ENCODE results near the gene GABRB1.
"Not testable (repeated sequence)": the region's sequence is repeated elsewhere in the genome, so short reads cannot be mapped to it uniquely, and the experiment has no call there.

GABRB1 gene

DNA sequence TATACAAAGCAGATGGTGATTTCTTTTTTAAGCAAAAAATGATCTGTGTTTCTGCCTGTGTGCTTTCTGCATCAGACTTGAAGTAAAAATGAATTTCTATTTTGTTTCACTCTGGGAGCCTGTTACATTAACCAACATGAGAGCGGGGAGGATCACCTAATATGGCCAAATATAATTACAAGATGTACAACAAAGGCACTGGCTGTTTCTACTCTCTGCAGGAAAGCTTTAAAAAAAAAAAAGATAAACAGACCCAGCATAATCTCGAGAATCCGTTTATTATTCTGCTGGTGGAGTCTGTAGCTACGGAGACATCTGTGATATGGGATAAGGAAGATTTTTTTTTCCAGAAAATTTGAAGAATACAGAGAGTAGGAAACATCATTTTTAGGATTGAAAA lies 328.5 kb downstream of the GABRB1 start:
- Histone ChIP-seq H3K27ac (ENCODE audit: insufficient read depth, low read length, poor library complexity, severe bottlenecking) (no peak overlapping the region), H3K9me3 (ENCODE audit: control insufficient read depth, low read length) (no peaks in the 10 kb centered on the region), H3K4me1 (ENCODE audit: control insufficient read depth, insufficient read depth, low read length, poor library complexity, severe bottlenecking) (no peaks in the 10 kb centered on the region), H3K27me3 (replicated peaks; ENCODE audit: control insufficient read depth, insufficient read depth, low read length, poor library complexity, severe bottlenecking) (no peaks in the 10 kb centered on the region), H3K4me3 (ENCODE audit: insufficient read depth, low read depth, low read length, poor library complexity, severe bottlenecking) (no peak overlapping the region), H3K36me3 (ENCODE audit: control insufficient read depth, insufficient read depth, low read length) (no peaks in the 10 kb centered on the region)
- DNase-seq: no peak

DNA sequence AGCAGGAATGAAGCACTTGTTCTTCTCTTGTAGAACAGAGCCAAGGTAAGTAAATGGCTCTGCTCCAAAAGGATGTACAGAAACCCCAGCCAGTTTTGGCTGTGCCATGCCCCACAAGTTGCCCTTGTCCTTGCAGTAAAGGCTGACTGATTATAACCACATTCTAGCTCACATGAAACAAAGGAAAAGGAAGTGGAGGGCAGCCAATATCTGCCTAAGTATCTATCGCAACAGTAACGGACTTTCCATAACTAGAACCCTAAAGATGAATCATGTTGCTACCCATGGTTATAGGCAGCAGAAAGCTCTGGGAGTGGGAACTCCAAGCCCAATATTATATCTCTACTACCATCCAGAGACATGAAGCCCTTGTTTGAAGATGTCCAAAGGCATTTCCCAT lies 336.4 kb downstream of the GABRB1 start:
- Histone ChIP-seq H3K9me3 (ENCODE audit: control insufficient read depth, low read length) (no peaks in the 10 kb centered on the region), H3K4me1 (ENCODE audit: control insufficient read depth, insufficient read depth, low read length, poor library complexity, severe bottlenecking) (no peaks in the 10 kb centered on the region), H3K27me3 (replicated peaks; ENCODE audit: control insufficient read depth, insufficient read depth, low read length, poor library complexity, severe bottlenecking) (peaks cover 6% of the 10 kb centered on the region), H3K36me3 (ENCODE audit: control insufficient read depth, insufficient read depth, low read length) (no peaks in the 10 kb centered on the region), H3K4me3 (ENCODE audit: insufficient read depth, low read depth, low read length, poor library complexity, severe bottlenecking) (no peak overlapping the region), H3K27ac (ENCODE audit: insufficient read depth, low read length, poor library complexity, severe bottlenecking) (no peak overlapping the region)
- DNase-seq: no peak

DNA sequence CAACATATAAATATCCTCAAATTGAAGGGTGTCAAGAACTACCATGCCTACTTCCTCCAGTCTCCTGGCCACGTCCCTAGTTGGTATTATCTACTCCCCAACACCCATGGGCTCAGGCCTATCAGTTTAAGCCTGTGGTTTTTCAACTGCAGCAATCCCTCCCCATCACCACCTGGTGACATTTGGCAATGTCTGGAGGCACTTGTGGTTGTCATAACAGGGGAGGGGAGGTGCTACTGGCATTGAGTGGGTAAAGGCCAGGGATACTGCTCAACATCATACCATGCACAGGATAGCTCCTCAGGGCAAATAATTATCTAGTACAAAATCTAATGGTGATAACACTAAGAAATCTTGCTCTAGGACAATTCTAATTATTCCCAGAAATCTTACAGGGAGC lies 336.8 kb downstream of the GABRB1 start:
- no peaks in the 10 kb centered on the region for H3K36me3 ChIP-seq (ENCODE audit: control insufficient read depth, insufficient read depth, low read length)
- no peak for DNase-seq
- peaks cover 6% of the 10 kb centered on the region for H3K27me3 ChIP-seq (replicated peaks; ENCODE audit: control insufficient read depth, insufficient read depth, low read length, poor library complexity, severe bottlenecking)
- H3K9me3 ChIP-seq (ENCODE audit: control insufficient read depth, low read length): no peaks in the 10 kb centered on the region
- H3K4me3 ChIP-seq (ENCODE audit: insufficient read depth, low read depth, low read length, poor library complexity, severe bottlenecking): no peak overlapping the region
- no peak overlapping the region for H3K27ac ChIP-seq (ENCODE audit: insufficient read depth, low read length, poor library complexity, severe bottlenecking)
- no peaks in the 10 kb centered on the region for H3K4me1 ChIP-seq (ENCODE audit: control insufficient read depth, insufficient read depth, low read length, poor library complexity, severe bottlenecking)

DNA sequence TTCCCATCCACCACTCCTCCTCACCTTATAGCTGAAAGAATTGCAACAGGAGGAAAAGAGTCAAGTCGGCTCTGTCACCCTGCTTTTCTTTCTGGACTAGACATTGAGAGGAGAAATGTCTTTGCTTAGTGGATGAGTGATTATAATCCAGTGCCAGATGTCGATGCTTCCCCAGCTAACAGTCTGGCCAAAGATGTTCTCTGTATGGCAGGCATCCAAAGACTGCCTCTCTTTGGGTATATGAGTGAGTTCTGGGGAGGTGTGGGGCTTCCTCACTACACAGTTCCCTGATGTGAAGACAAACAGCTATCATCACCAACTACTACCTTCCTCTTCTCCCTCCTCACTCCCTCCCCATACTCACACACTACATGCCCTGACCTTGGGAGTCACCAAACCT lies 341.2 kb downstream of the GABRB1 start:
- no peaks in the 10 kb centered on the region for H3K9me3 ChIP-seq (ENCODE audit: control insufficient read depth, low read length)
- H3K27ac ChIP-seq (ENCODE audit: insufficient read depth, low read length, poor library complexity, severe bottlenecking): no peak overlapping the region

DNA sequence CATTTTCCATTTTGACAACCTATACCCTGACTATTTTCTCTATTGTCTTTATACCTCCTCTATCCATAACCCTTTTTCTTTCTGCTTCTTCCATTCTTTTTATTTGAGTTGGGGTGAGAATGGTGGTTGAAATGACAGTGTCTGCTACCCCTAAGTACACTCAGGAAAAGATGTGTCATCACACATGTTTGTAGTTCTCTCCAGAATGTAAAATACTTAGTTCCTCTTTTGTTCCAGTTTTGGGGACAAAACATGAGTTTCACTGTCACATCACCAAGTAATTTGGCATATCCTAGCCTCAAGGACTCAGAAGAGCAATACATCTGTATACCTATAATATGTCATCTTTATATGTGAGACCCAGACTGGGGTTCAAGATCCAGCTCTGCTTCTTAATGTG lies 341.8 kb downstream of the GABRB1 start:
- Histone ChIP-seq H3K27me3 (replicated peaks; ENCODE audit: control insufficient read depth, insufficient read depth, low read length, poor library complexity, severe bottlenecking) (peaks cover 3% of the 10 kb centered on the region), H3K4me1 (ENCODE audit: control insufficient read depth, insufficient read depth, low read length, poor library complexity, severe bottlenecking) (no peaks in the 10 kb centered on the region)

More for the DNA sequence above, 341.2 kb downstream of the GABRB1 start:
- H3K4me1 ChIP-seq (ENCODE audit: control insufficient read depth, insufficient read depth, low read length, poor library complexity, severe bottlenecking): no peaks in the 10 kb centered on the region
- no peak for DNase-seq
- peaks cover 6% of the 10 kb centered on the region for H3K27me3 ChIP-seq (replicated peaks; ENCODE audit: control insufficient read depth, insufficient read depth, low read length, poor library complexity, severe bottlenecking)
- no peak overlapping the region for H3K4me3 ChIP-seq (ENCODE audit: insufficient read depth, low read depth, low read length, poor library complexity, severe bottlenecking)
- H3K36me3 ChIP-seq (ENCODE audit: control insufficient read depth, insufficient read depth, low read length): no peaks in the 10 kb centered on the region

DNA sequence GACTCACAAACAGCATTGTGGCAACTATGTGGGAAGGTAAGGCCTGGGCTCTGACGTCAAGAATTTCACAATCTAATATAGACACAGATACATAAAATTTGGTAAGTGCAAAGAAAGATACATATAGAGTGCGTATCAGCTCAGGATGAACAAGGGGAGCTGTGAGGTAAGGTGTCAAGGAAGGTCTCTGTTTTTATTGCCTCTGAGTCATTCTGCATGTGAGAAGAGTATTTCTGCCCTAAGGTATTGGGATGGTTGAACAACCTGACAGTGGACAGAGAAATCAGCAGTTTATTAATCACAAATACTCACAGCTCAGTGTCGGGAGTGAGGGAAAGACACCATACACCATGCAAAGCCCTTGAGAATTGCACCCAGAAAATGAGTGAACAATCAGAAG lies 342.3 kb downstream of the GABRB1 start:
- no peaks in the 10 kb centered on the region for H3K36me3 ChIP-seq (ENCODE audit: control insufficient read depth, insufficient read depth, low read length)
- no peak for DNase-seq
- no peaks in the 10 kb centered on the region for H3K4me1 ChIP-seq (ENCODE audit: control insufficient read depth, insufficient read depth, low read length, poor library complexity, severe bottlenecking)

More for the DNA sequence above, 341.8 kb downstream of the GABRB1 start:
- Histone ChIP-seq H3K9me3 (ENCODE audit: control insufficient read depth, low read length) (no peaks in the 10 kb centered on the region), H3K4me3 (ENCODE audit: insufficient read depth, low read depth, low read length, poor library complexity, severe bottlenecking) (no peak overlapping the region), H3K27ac (ENCODE audit: insufficient read depth, low read length, poor library complexity, severe bottlenecking) (no peak overlapping the region), H3K36me3 (ENCODE audit: control insufficient read depth, insufficient read depth, low read length) (no peaks in the 10 kb centered on the region)
- no peak for DNase-seq

DNA sequence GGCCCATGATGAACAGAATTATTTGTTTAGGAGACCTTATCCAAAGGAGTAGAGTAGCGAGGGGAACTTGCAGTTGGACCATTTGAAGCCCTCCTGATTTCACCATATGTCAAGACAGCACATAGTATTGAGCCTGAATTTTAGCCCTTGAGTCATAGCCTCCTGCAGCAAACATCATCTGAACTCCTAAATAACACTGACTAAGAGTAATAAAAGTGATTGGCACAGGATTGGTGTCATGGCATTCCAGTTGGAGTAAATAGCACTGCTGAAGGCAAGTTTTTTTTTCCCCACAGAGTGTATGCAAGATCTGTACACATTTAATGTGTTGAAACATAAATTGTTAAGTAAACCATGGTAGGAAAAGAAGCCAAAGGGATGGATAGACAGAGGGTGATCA lies 343.1 kb downstream of the GABRB1 start:
- Histone ChIP-seq H3K27ac (ENCODE audit: insufficient read depth, low read length, poor library complexity, severe bottlenecking) (no peak overlapping the region), H3K36me3 (ENCODE audit: control insufficient read depth, insufficient read depth, low read length) (no peaks in the 10 kb centered on the region), H3K4me3 (ENCODE audit: insufficient read depth, low read depth, low read length, poor library complexity, severe bottlenecking) (no peak overlapping the region), H3K9me3 (ENCODE audit: control insufficient read depth, low read length) (no peaks in the 10 kb centered on the region), H3K27me3 (replicated peaks; ENCODE audit: control insufficient read depth, insufficient read depth, low read length, poor library complexity, severe bottlenecking) (no peaks in the 10 kb centered on the region), H3K4me1 (ENCODE audit: control insufficient read depth, insufficient read depth, low read length, poor library complexity, severe bottlenecking) (no peaks in the 10 kb centered on the region)
- no peak for DNase-seq

More for the DNA sequence above, 342.3 kb downstream of the GABRB1 start:
- no peak overlapping the region for H3K27ac ChIP-seq (ENCODE audit: insufficient read depth, low read length, poor library complexity, severe bottlenecking)
- H3K4me3 ChIP-seq (ENCODE audit: insufficient read depth, low read depth, low read length, poor library complexity, severe bottlenecking): no peak overlapping the region
- no peaks in the 10 kb centered on the region for H3K9me3 ChIP-seq (ENCODE audit: control insufficient read depth, low read length)
- no peaks in the 10 kb centered on the region for H3K27me3 ChIP-seq (replicated peaks; ENCODE audit: control insufficient read depth, insufficient read depth, low read length, poor library complexity, severe bottlenecking)

DNA sequence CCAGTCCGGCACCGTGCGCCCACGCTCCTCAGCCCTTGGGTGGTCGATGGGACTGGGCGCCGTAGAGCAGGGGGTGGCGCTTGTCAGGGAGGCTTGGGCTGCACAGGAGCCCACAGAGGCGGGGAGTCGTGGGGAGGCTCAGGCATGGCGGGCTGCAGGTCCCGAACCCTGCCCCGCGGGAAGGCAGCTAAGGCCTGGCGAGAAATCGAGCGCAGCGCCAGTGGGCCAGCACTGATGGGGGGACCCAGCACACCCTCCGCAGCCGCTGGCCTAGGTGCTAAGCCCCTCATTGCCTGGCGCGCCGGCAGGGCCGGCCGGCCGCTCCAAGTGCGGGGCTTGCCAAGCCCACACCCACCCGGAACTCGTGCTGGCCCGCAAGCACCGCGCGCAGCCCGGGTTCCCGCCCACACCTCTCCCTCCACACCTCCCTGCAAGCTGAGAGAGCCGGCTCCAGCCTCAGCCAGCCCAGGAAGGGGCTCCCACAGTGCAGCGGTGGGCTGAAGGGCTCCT lies 346.7 kb downstream of the GABRB1 start:
- DNase-seq; H3K27ac ChIP-seq (ENCODE audit: insufficient read depth, low read length, poor library complexity, severe bottlenecking); H3K9me3 ChIP-seq (ENCODE audit: control insufficient read depth, low read length); H3K4me1 ChIP-seq (ENCODE audit: control insufficient read depth, insufficient read depth, low read length, poor library complexity, severe bottlenecking); H3K4me3 ChIP-seq (ENCODE audit: insufficient read depth, low read depth, low read length, poor library complexity, severe bottlenecking); H3K27me3 ChIP-seq (replicated peaks; ENCODE audit: control insufficient read depth, insufficient read depth, low read length, poor library complexity, severe bottlenecking); H3K36me3 ChIP-seq (ENCODE audit: control insufficient read depth, insufficient read depth, low read length): not testable (repeated sequence)

DNA sequence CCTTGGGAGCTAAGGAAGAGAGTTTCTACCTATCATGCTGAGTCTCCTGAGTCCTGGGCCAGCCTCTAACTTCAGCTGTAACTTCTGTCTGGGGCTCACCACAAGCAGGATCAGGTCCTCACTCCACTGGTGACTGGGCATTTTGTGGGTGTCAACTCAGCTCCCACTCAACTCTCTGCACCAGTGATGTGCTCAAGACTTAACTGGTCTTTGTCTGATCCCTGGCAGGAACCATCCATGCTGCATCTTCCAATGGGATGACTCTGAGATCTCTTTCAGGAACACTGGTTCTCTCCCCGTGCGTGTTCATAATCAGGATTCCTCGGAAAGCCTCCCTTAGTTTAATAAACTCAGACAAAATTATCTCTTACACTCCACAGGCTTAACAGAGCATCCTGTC lies 349.8 kb downstream of the GABRB1 start:
- H3K36me3 ChIP-seq (ENCODE audit: control insufficient read depth, insufficient read depth, low read length): no peaks in the 10 kb centered on the region
- H3K27ac ChIP-seq (ENCODE audit: insufficient read depth, low read length, poor library complexity, severe bottlenecking): no peak overlapping the region
- H3K9me3 ChIP-seq (ENCODE audit: control insufficient read depth, low read length): no peaks in the 10 kb centered on the region
- H3K27me3 ChIP-seq (replicated peaks; ENCODE audit: control insufficient read depth, insufficient read depth, low read length, poor library complexity, severe bottlenecking): no peaks in the 10 kb centered on the region
- no peak for DNase-seq
- H3K4me1 ChIP-seq (ENCODE audit: control insufficient read depth, insufficient read depth, low read length, poor library complexity, severe bottlenecking): no peaks in the 10 kb centered on the region
- no peak overlapping the region for H3K4me3 ChIP-seq (ENCODE audit: insufficient read depth, low read depth, low read length, poor library complexity, severe bottlenecking)

DNA sequence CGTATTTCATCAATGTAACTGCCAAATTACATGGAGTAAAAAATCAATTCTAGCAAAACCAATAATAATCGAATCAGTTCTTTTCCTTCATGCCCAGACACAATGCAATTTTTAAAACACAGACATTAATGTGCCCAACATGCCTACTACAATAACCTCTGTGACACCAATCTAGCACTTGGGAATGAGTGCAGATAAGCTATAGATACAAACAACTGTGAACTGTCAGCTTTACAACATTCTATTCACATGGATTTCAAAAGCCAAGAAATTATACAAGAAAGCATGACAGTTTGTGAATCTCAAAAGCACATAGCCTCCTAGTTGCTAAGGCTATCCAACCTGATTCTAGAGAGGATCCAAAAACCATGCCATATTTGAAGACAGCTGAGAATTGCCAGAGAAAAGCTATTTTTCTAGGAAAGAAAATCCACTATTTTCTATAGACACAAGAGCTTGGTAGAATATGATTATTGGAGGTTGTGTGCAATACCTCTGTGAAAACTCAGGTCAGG lies 351.5 kb downstream of the GABRB1 start:
- no peak overlapping the region for H3K4me3 ChIP-seq (ENCODE audit: insufficient read depth, low read depth, low read length, poor library complexity, severe bottlenecking)

More for the DNA sequence above, 351.5 kb downstream of the GABRB1 start:
- no peaks in the 10 kb centered on the region for H3K36me3 ChIP-seq (ENCODE audit: control insufficient read depth, insufficient read depth, low read length)
- H3K27me3 ChIP-seq (replicated peaks; ENCODE audit: control insufficient read depth, insufficient read depth, low read length, poor library complexity, severe bottlenecking): no peaks in the 10 kb centered on the region
- no peak for DNase-seq
- no peaks in the 10 kb centered on the region for H3K4me1 ChIP-seq (ENCODE audit: control insufficient read depth, insufficient read depth, low read length, poor library complexity, severe bottlenecking)
- H3K9me3 ChIP-seq (ENCODE audit: control insufficient read depth, low read length): no peaks in the 10 kb centered on the region
- no peak overlapping the region for H3K27ac ChIP-seq (ENCODE audit: insufficient read depth, low read length, poor library complexity, severe bottlenecking)
